ENCODE measurements around the gene PTGS1. TPM values are rescaled to one million over a fixed set of nuclear protein-coding genes. Genes with fewer than 3 reads are reported as not detected.

Gene PTGS1
- total and polyA plus RNA-seq, 2 of the 8 experiments (the other 6 are each of a cell fraction or from before 2014, with no cell fraction given) = 1.1 to 1.9 TPM

DNA sequence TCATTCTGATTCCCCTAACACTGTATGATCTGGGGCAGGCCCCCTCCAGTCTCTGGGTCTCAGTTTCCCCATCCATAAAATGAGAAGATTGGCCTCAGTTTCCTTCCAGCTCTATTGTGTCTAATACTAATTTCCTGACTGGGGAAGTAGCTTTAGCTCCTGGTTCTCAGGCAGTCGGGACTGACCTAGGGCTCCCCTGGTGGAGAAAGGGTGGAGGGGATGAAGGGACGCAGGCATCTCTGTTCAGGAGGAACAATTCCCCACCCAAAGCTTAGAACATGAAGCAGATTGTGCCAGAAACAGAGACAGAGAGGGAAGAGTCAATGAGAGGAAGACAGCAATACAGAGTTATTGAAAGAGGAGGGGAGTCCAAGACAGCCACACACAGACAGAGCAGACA lies 14.2 kb upstream of the PTGS1 start (continued):
- TF ChIP-seq, protein P1, sequence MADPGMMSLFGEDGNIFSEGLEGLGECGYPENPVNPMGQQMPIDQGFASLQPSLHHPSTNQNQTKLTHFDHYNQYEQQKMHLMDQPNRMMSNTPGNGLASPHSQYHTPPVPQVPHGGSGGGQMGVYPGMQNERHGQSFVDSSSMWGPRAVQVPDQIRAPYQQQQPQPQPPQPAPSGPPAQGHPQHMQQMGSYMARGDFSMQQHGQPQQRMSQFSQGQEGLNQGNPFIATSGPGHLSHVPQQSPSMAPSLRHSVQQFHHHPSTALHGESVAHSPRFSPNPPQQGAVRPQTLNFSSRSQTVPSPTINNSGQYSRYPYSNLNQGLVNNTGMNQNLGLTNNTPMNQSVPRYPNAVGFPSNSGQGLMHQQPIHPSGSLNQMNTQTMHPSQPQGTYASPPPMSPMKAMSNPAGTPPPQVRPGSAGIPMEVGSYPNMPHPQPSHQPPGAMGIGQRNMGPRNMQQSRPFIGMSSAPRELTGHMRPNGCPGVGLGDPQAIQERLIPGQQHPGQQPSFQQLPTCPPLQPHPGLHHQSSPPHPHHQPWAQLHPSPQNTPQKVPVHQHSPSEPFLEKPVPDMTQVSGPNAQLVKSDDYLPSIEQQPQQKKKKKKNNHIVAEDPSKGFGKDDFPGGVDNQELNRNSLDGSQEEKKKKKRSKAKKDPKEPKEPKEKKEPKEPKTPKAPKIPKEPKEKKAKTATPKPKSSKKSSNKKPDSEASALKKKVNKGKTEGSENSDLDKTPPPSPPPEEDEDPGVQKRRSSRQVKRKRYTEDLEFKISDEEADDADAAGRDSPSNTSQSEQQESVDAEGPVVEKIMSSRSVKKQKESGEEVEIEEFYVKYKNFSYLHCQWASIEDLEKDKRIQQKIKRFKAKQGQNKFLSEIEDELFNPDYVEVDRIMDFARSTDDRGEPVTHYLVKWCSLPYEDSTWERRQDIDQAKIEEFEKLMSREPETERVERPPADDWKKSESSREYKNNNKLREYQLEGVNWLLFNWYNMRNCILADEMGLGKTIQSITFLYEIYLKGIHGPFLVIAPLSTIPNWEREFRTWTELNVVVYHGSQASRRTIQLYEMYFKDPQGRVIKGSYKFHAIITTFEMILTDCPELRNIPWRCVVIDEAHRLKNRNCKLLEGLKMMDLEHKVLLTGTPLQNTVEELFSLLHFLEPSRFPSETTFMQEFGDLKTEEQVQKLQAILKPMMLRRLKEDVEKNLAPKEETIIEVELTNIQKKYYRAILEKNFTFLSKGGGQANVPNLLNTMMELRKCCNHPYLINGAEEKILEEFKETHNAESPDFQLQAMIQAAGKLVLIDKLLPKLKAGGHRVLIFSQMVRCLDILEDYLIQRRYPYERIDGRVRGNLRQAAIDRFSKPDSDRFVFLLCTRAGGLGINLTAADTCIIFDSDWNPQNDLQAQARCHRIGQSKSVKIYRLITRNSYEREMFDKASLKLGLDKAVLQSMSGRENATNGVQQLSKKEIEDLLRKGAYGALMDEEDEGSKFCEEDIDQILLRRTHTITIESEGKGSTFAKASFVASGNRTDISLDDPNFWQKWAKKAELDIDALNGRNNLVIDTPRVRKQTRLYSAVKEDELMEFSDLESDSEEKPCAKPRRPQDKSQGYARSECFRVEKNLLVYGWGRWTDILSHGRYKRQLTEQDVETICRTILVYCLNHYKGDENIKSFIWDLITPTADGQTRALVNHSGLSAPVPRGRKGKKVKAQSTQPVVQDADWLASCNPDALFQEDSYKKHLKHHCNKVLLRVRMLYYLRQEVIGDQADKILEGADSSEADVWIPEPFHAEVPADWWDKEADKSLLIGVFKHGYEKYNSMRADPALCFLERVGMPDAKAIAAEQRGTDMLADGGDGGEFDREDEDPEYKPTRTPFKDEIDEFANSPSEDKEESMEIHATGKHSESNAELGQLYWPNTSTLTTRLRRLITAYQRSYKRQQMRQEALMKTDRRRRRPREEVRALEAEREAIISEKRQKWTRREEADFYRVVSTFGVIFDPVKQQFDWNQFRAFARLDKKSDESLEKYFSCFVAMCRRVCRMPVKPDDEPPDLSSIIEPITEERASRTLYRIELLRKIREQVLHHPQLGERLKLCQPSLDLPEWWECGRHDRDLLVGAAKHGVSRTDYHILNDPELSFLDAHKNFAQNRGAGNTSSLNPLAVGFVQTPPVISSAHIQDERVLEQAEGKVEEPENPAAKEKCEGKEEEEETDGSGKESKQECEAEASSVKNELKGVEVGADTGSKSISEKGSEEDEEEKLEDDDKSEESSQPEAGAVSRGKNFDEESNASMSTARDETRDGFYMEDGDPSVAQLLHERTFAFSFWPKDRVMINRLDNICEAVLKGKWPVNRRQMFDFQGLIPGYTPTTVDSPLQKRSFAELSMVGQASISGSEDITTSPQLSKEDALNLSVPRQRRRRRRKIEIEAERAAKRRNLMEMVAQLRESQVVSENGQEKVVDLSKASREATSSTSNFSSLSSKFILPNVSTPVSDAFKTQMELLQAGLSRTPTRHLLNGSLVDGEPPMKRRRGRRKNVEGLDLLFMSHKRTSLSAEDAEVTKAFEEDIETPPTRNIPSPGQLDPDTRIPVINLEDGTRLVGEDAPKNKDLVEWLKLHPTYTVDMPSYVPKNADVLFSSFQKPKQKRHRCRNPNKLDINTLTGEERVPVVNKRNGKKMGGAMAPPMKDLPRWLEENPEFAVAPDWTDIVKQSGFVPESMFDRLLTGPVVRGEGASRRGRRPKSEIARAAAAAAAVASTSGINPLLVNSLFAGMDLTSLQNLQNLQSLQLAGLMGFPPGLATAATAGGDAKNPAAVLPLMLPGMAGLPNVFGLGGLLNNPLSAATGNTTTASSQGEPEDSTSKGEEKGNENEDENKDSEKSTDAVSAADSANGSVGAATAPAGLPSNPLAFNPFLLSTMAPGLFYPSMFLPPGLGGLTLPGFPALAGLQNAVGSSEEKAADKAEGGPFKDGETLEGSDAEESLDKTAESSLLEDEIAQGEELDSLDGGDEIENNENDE (IDR thresholded peaks at IDR 0.05; ENCODE audit: insufficient replicate concordance, low read length) = no peak

Data from H1 (cell line).